ENCODE measurements around the gene SPCS2.
"Not testable (repeated sequence)": the region's sequence is repeated elsewhere in the genome, so short reads cannot be mapped to it uniquely, and the experiment has no call there.

SPCS2 gene

DNA sequence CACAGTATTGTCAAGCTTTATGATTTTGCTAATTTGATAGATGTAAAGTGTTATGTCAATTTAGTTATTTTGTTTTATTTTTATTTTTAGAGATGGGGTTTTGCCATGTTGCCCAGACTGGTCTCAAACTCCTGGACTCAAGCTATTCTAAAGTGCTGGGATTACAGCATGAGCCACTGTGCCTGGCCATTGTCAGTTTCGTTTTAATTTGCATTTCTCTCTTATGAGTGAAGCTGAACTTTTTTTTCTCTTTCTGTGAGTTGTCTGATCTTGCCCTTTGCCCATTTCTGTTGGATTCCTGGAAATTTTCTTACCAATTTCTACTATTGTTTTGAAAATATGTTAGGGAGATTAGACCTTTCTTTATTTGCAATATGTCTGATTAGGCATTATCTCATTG lies 55.1 kb downstream of the SPCS2 start:
- no peak for DNase-seq

DNA sequence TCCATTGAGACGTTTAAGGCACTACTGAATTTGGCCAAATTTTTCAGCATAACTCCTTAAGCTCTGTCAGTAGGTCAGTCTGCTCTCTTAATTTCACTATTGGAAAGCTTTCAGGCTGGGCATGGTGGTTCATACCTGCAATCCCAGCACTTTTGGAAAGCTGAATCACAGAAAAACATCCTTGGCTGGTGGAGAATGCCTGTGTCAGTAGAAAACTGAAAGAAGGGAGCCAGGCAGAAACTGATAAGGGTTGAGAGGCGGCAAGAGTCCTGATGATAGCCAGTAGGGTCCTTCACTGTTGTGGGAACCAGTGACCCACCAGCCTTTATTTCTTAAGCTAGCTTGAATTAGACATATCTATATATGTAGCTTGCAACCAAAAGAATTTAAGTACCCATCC lies 62.3 kb downstream of the SPCS2 start:
- no peak for DNase-seq

DNA sequence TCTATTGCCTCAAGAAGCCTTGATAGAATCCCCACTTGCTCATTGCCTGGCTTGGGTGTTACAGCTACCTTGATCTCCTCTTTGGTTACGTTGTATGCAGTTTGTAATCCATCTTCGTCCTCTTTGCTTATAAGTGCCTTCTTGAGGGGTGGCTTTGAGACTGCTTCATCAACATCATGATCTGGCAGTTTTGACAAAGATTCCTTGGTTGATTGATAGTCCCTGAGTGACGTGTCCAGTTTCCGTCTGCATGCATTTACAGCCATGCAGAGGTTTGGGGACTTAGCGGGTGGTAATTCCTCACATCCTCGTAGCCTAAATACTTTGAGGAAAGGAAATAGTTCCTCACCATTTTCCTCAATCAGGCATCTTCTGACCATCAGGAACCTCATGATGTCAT lies 62.8 kb downstream of the SPCS2 start:
- no peak for DNase-seq

DNA sequence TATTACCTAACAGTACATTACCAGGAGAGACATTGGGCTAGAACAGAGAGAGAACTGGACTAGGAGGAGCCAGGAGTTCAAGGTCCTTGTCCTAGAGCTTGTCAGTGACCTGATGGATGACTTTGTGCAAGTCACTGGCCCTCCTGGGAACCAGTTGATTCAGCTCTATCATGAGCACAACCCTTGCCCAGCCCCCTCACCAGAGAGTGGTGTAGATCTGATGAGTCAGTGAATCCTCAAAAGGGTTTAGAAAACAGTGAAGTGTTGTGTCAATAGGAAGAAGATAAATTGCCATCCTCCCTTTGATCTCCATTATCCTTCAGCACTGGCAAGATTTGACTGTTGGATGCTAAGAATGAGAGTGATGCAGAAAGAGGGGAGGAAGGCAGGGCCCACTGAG lies 64.0 kb downstream of the SPCS2 start:
- DNase-seq: no peak

DNA sequence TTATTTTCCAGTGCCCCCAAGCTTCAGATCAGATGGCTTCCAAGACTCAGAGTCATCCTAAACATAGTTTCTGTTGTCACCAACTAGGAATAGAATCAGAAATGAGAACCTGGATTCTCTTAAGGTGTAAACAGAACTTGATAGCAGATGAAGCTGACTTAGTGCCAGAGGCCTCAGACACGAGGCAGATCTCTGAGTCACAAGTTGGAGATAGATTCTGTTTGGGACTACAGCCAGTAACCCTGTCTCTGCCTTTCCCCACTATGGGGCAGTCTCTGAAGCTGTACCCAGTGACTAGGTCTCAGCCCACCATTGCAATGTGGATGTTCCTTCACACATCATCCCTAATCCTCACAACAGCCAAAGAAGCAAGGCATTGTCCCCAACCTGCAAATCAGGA lies 65.1 kb downstream of the SPCS2 start:
- DNase-seq: no peak

DNA sequence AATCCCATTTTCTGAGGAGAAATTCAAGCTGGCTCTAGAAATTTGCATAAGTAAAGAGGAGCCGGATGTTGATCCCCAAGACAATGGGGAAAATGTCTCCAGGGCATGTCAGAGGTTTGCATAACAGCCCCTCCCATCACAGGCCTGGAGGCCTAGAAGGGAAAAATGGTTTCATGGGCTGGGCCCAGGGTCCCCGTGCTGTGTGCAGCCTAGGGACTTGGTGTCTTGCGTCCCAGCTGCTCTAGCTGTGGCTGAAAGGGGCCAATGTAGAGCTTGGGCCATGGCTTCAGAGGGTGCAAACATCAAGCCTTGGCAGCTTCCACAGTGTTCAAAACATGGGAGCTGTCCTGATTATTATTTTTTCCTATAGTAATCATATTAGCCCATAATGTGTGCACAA lies 70.1 kb downstream of the SPCS2 start:
- DNase-seq: not testable (repeated sequence)

DNA sequence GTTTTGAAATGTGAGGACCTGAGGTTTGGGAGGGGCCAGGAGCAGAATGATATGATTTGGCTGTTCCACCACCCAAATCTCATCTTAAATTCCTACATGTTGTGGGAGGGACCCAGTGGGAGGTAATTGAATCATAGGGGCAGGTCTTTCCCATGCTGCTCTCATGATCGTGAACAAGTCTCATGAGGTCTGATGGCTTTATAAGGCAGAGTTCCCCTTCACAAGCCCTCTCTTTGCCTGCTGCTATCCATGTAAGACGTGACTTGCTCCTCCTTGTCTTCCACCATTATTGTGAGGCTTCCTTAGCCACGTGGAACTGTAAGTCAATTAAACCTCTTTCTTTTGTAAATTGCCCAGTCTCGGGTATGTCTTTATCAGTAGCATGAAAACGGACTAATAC lies 71.3 kb downstream of the SPCS2 start:
- not testable (repeated sequence) for DNase-seq

DNA sequence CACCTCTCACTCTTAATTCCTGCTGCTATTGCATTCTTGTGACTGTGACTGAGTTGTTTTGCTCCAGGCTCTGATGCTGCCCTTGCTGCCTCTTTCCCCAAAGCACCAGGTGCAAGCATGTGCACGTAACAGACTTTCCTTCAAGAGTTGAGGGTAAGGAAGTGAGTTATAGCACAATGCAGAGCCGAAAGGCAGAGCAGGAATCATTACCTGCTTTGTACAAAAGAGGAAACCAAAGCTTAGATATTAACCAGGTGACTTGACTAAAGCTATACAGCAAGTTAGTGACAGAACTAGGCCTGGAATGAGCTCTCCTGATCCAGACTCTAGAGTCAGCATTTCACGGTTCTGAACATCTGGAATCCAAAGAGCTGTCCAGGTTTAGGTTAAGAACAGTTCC lies 73.2 kb downstream of the SPCS2 start:
- DNase-seq: no peak

DNA sequence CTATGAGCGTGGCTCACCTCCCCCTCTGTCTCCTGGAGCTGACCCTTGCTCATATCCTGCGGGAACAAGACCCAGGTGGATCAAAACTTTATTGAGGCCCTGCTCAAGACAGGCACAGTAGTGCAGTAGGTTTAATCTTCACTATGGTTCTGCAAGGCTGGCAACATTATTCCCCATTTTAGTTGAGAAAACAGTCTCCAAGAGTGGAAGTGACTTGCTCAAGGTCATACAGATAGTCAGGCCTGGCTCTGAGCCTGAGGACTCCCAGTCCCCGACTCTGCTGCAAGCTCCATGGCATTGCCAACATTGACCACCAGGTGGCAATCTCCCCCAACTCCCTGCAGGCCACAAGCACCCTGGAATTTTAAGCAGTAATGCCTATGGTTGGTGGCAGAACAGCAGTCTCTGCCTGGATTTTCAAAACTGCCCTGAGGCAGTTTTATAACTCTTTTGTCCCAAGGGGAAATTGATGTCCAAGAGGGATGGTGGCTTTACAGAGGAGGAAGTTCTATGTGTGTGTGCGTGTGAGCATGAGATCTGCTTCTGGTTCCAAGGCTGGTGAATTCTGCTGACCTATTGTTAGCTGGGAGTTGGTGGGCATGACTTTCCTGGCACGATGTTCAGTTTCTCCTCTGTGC lies 73.8 kb downstream of the SPCS2 start:
- peak; percentile 65 for DNase-seq

DNA sequence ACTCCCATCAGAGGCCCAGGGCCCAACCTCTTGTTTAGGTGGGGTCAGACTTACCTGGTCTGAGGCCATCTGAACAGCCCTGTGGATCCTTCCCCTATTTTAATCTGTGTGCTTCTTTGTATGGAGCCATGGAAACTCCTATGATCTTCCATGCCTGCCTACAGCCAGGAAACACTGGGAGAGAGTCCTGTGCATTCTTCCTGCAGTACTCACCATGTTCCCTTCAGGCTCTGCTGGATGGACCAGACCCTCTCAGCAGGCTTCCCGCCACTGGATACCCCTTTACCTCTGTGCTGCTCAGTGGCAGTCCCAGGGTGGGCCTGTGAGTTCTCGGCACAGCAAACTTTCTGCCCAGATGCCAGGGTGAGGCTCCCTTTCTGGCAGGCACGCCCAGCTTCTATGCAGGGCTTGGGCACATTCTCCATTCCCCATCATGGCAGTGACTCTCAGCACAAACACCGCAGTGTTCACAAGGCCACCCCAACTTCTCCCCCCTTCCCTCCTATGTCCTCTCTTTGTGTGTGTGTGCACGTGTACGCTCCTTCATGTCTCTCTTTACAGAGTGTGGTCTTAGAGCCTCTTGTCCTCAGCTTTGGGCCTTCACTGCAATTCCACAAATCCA lies 74.5 kb downstream of the SPCS2 start:
- DNase-seq: no peak

DNA sequence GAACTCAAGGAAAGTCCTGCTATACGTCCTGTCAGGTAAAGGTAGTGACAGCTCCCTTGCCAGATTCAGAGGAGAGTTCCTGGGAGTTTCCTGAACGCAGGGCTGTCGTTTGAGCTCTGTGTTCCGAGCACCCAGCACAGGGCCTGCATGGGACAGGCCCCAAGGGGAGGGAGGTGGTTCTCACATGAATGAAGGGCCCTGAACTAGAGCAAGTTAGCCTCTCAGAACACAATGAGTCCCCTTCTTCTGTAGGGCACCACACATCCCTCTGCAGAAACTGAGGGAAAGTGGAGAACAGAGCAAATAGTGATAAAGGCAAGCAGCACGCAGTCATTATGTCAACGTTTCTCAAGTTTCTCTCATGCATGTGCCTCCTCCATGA lies 75.0 kb downstream of the SPCS2 start:
- DNase-seq: no peak

DNA sequence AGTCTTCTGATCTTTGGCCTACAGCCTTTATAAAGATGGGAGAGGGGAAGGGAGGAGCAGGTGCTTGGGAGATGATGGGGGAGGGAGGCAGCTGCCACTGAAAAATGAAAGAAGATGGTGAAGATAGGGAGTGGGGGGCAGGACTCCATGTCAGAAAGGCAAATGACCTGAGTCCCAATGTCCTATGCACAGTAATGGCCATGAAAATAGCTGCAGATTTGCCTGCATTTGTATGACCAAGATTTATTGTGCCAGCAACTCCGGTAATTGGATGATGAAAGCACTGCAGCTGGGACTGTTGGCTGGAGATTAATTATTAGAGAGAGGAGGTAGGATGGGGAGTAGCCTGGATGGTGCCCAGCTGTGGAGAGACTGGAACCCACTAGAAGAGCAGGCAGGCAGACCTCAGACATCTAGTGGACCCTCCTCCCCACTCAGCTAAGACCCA lies 75.7 kb downstream of the SPCS2 start:
- no peak for DNase-seq

DNA sequence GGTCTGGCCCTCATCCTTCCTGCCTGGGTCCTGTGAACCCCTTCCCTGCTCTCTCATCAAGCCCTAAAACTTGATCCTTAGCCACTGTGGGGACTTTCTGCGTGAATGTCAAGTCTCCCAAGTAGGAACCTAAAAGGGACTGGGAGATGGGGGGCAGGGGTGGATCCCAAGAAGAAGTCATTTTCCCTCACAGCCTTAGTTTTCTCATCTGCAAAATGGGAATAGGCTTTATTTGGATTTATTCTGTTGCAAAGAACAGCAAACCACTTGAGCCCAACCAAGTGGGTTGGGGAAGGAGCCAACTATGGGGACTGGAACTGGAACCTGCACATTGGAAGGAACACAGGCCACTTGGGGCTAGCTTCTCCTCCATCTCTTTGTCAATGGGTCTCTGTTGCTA lies 76.5 kb downstream of the SPCS2 start:
- no peak for DNase-seq

DNA sequence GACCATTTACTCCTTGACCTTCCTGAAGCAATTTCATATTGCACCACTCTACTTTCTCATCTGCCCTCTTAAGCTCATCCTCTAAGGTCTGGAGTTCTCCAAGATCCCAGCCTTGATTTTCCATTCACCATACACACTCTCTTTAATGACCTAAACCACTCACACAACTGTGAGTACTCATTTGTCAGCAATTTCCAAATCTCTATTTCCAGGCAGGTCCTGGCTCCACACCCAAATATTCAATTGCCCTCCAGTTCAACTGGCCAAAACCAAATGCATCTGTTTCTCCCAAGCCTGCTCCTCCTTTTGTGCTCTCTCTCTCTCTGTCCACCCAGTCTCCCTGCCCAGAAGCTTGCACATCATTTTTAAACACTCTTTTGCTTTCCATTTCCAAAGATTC lies 79.3 kb downstream of the SPCS2 start:
- no peak for DNase-seq

Measured in KG1 (cell line).